GM13976 (cell line): ENCODE measurements around the gene FUT8.

ENCODE experiments used
- DNase-seq: peaks from one replicate; pipeline ENCODE4 v3.0.0; 2012; ENCODE audit warnings: low spot score
- in situ Hi-C: fragments of 300-500 bp; cut with MboI; formaldehyde crosslinking; loops from one replicate; pipeline ENCODE4 v1.12.0; 2022; ENCODE audit warnings: low sequenced_read_pairs, mixed read lengths, inconsistent platforms; ENCODE audit not compliant: unreplicated experiment
- TF ChIP-seq, protein P1 (sequence below): IDR thresholded peaks from 2 replicates; pipeline ENCODE4 v1.5.1; 2012; ENCODE audit warnings: borderline replicate concordance, mild to moderate bottlenecking; ENCODE audit not compliant: insufficient read depth; ENCODE audit errors: extremely low read depth, missing control alignments, control extremely low read depth

The FUT8 gene

DNA sequence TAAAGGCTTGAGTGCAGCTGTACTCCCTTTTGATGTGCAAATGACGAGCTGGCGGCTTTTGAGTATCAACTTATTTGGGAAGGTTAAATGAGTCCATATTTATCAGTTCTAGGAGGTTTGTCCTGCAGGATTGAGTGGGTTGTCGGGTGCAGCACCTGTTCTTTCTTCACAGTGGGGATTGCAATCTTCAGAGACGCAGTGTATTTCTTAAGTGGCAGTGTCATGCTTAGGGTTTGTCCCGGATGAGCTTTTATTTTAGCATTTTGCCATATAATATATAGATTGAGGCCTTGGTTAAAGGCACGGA, 1.2 kb downstream of the FUT8 start:
- in situ Hi-C loops = loop anchor here (10.0 to 25.0 kb wide), 3 partner anchors 189 to 649 kb away; no protein-coding TSS in a partner anchor
- TF ChIP-seq, protein P1, sequence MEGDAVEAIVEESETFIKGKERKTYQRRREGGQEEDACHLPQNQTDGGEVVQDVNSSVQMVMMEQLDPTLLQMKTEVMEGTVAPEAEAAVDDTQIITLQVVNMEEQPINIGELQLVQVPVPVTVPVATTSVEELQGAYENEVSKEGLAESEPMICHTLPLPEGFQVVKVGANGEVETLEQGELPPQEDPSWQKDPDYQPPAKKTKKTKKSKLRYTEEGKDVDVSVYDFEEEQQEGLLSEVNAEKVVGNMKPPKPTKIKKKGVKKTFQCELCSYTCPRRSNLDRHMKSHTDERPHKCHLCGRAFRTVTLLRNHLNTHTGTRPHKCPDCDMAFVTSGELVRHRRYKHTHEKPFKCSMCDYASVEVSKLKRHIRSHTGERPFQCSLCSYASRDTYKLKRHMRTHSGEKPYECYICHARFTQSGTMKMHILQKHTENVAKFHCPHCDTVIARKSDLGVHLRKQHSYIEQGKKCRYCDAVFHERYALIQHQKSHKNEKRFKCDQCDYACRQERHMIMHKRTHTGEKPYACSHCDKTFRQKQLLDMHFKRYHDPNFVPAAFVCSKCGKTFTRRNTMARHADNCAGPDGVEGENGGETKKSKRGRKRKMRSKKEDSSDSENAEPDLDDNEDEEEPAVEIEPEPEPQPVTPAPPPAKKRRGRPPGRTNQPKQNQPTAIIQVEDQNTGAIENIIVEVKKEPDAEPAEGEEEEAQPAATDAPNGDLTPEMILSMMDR = no peak
- no peak for DNase-seq

DNA sequence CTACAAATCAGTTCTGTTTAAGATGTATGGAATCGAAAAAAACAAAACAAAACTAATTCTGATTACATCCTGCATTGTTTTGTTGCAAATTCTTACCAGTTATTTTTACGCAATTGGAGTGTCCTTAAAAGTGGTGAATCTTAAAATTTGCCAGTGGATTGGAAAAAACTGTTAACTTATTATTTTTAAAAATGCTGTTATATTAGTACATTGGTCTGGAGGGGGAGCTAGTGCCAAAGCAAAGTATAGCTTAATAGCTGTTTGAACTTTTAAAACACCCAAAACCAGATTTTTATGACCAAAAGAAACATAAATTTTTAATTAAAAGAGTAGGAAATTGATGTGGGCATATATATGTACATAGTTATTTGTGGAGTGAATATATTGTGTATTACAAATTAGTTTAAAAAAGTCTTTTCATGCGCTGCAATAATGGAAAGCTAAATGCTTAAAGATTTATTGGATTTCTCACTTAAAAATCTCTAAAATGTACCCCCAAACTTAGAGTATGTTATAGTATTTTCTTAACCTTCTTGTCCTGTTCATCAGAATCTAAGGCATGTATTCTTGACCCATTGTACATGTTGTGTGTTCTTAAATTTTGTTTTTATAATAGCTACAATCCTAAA, 2.5 kb downstream of the FUT8 start:
- TF ChIP-seq, protein P1 = no peak
- in situ Hi-C loops = loop anchor here (10.0 to 25.0 kb wide), 3 partner anchors 190 to 647 kb away; no protein-coding TSS in a partner anchor
- peak; percentile 32 for DNase-seq

DNA sequence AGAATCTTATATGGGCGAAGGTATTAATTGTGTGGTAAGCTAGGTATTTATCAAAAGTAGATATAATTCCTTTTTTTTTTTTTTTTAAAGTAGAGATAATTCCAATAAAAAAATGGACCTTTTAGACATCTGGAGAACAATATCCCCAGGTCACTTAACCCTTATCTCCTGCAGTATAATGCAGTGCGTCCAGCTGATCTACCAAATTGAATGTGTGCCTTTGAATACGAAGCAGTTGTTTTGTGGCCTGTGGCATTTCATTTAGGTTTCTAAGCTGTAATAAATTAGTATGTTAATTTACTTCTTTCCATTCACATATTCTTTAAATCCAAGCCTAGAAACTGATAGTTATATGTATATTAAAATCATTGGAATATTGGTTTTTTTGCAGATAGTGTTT, 3.1 kb downstream of the FUT8 start:
- TF ChIP-seq, protein P1 = no peak
- in situ Hi-C loops = loop anchor here (10.0 to 25.0 kb wide), 3 partner anchors 191 to 647 kb away; no protein-coding TSS in a partner anchor

DNA sequence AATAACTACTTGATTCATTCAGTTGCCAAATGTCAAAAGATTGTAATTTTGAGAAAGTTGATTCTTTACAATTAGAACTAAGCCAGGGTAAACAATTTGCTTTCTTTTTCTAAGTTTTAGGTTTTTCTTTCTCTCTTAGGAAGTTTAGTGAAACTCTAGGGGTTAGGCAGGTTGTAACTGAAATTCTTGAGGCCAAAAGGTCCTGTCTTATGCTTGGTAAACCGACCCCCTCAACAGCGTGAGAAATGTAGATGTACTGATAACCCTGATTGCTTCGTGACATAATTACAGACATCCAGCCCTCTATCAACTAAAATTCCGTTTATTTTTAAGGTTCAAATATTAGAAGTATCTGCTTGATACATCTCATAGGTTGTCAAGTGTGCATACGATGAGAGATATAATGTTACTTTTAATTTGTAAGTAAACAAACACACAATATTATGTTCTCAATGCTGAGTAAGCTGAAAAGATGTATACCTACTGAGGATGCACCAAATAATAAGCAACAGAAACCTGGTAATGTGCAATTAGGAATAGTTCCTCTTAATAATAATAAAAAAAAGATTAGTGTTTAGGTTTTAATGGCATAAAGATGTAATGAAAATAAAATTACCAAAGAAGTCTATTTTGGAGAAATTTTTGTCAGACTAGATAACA, 7.2 kb downstream of the FUT8 start:
- in situ Hi-C loops = loop anchor here (10.0 to 25.0 kb wide), 5 partner anchors 195 to 643 kb away; no protein-coding TSS in a partner anchor
- no peak for DNase-seq
- TF ChIP-seq, protein P1 = no peak

More for the DNA sequence above, 3.1 kb downstream of the FUT8 start:
- DNase-seq = no peak

DNA sequence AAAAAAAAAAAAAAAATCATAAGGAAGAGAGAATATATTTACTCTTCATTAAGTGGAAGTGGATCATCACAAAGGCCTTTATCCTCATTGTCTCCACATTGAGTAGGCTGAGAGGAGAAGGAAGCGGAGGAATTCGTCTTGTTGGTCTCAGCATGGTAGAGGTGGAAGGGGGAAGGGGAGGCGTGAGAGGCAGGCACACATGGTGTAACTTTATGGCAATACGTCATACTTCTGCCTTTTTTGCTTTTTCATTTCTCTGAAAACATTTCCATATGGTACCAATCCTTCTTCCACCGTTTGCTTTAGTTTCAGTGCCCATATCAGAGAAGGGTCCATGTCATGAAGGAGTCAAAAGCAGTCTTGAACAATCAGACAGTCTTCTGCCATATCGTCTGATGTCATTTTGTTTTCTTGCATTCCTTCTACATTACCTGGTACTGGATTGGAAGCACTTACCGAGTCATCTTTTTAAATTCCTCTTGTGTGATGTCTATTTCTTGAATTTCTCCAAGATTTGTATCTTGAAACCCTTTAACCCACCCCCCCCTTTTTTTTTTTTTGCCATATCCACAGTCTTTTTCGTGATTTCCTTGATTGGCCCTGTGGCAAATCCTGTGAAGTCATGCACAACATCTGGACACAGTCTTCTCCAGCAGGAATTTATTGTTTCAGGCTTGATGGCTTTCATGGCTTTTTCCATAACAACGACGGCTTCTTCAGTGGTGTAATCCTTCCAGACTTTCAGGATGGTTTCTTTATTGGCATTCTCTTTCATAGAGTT, 8.9 kb downstream of the FUT8 start:
- TF ChIP-seq, protein P1 = no peak
- in situ Hi-C loops = loop anchor here (10.0 to 25.0 kb wide), 3 partner anchors 257 to 641 kb away; no protein-coding TSS in a partner anchor

DNA sequence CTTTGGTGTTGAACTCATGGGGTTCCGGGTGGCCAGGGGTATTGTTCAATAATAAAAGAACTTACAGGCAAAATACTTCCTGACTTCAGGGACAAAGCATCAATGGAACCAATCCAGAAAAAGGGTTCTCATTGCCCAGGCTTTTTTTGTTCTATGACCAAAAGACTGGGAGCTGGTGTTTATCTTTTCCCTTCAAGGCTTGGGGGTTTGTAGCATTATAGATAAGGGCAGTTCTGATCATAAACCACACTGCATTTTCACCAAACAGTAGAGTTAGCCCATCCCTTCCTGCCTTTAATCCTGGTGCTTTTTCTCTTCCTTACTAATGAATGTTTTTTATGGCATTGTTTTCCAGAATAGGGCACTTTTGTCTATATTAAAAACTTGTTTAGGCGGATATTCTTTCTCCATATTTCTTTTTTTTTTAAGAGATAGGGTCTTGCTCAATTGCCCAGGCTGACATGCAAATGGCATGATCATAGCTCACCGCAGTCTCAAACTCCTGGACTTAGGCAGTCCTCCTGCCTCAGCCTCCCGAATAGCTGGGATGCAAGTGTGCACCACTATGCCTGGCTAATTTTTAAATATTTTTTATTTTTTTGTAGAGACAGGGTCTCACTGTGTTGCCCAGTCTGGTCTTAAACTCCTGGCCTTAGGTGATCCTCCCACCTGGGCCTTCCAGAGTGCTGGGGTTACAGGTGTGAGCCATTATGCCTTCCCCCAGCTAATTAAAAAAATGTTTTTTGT, 9.7 kb downstream of the FUT8 start:
- in situ Hi-C loops = loop anchor here (10.0 to 25.0 kb wide), 3 partner anchors 257 to 640 kb away; no protein-coding TSS in a partner anchor
- DNase-seq = no peak
- TF ChIP-seq, protein P1 = no peak

More for the DNA sequence above, 8.9 kb downstream of the FUT8 start:
- DNase-seq = no peak
